ENCODE results near the gene ABCA4.

DNA sequence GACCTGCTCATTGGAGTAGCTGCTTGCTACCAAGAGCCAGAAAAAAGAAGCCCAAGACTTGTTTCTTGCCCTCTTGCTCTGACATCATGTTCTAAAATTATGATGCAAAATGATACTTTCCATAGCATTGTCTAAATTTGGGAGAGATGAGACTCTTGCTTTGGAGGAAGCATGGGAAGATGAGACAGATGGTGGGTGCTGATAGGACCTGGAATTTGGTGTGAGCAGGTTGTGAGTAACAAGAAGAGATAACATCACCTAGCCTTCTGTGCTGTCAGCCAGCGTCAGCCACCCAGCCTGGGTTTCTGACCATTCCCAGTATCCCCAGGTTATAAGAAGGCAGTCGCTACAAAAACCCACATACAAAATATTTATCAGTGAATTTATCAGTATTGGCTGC, 144.7 kb downstream of the ABCA4 start:
- TF ChIP-seq REST (IDR thresholded peaks at IDR 0.05; ENCODE audit: insufficient read depth in 1 of 2, low read depth in 2 of 2, low read length in 2 of 2) (no peak), SIN3A (IDR thresholded peaks at IDR 0.05; ENCODE audit: borderline replicate concordance, insufficient read depth, low read length) (no peak), TAF1 (IDR thresholded peaks at IDR 0.05; ENCODE audit: borderline replicate concordance, insufficient read depth, low read length) (no peak), POLR2AphosphoS5 (IDR thresholded peaks at IDR 0.05; ENCODE audit: low read depth, low read length) (no peak), FOXP2 (optimal IDR thresholded peaks at IDR 0.05; ENCODE audit: borderline replicate concordance, extremely low read depth, extremely low read length, insufficient read depth) (no peak)

Measured in PFSK-1 (cell line).